Neural progenitor cell (in vitro differentiated cells): ENCODE data around the gene UCN2. TPM values are rescaled to one million over a fixed set of nuclear protein-coding genes. Genes with fewer than 3 reads are reported as not detected.
"Not testable (repeated sequence)": the region's sequence is repeated elsewhere in the genome, so short reads cannot be mapped to it uniquely, and the experiment has no call there.

ENCODE experiments used
- DNase-seq: peaks from one replicate; pipeline ENCODE4 v3.0.0-alpha.2; 2016; ENCODE audit warnings: low spot score
- H2AFZ ChIP-seq: fragments of 200-600 bp; sonication (generic); replicated peaks from 2 replicates; pipeline ENCODE4 v1.6.1; 2016; ENCODE audit warnings: antibody characterized with exemption
- H3F3A ChIP-seq: fragments of 200-600 bp; sonication (generic); 2 replicates; pipeline ENCODE4 v1.6.1; 2016; ENCODE audit warnings: antibody characterized with exemption, low read depth
- H3K27ac ChIP-seq: fragments of 200-600 bp; sonication (generic); 2 replicates; pipeline ENCODE4 v1.5.1; 2016; ENCODE audit warnings: mild to moderate bottlenecking
- H3K27me3 ChIP-seq: fragments of 200-600 bp; sonication (generic); 2 replicates; pipeline ENCODE4 v1.6.1; 2016; ENCODE audit warnings: mild to moderate bottlenecking, moderate library complexity
- H3K36me3 ChIP-seq: fragments of 200-600 bp; sonication (generic); 2 replicates; pipeline ENCODE4 v1.5.1; 2016
- H3K4me1 ChIP-seq: fragments of 200-600 bp; sonication (generic); 2 replicates; pipeline ENCODE4 v1.6.1; 2016; ENCODE audit warnings: mixed run types
- H3K4me2 ChIP-seq: fragments of 200-600 bp; sonication (generic); 2 replicates; pipeline ENCODE4 v1.6.1; 2016
- H3K4me3 ChIP-seq: fragments of 200-600 bp; sonication (generic); 2 replicates; pipeline ENCODE4 v1.5.1; 2016
- H3K79me2 ChIP-seq: fragments of 200-600 bp; sonication (generic); 2 replicates; pipeline ENCODE4 v1.6.1; 2016; ENCODE audit warnings: low read depth
- H3K9ac ChIP-seq: fragments of 200-600 bp; sonication (generic); 2 replicates; pipeline ENCODE4 v1.6.1; 2016
- H3K9me3 ChIP-seq: fragments of 200-600 bp; sonication (generic); 2 replicates; pipeline ENCODE4 v1.5.1; 2016; ENCODE audit warnings: low read depth
- H4K20me1 ChIP-seq: fragments of 200-600 bp; sonication (generic); 2 replicates; pipeline ENCODE4 v1.6.1; 2016; ENCODE audit warnings: low read depth
- H3K27ac Mint-ChIP-seq: 3 replicates; pipeline ENCODE4 v1.8.0; 2021; ENCODE audit warnings: mixed read lengths
- H3K27me3 Mint-ChIP-seq: 2 replicates; pipeline ENCODE4 v1.8.0; 2022; ENCODE audit warnings: low read depth, mild to moderate bottlenecking, inconsistent platforms, moderate library complexity, mixed read lengths; ENCODE audit not compliant: insufficient read depth
- H3K36me3 Mint-ChIP-seq: 3 replicates; pipeline ENCODE4 v1.8.0; 2021; ENCODE audit warnings: mixed read lengths
- H3K4me1 Mint-ChIP-seq: 3 replicates; pipeline ENCODE4 v1.8.0; 2021; ENCODE audit warnings: mixed read lengths
- H3K4me3 Mint-ChIP-seq: 3 replicates; pipeline ENCODE4 v1.8.0; 2021; ENCODE audit warnings: mild to moderate bottlenecking, moderate library complexity, mixed read lengths
- H3K9me3 Mint-ChIP-seq: 3 replicates; pipeline ENCODE4 v1.8.0; 2020; ENCODE audit warnings: mixed read lengths
- EZH2 ChIP-seq: fragments of 200-600 bp; sonication (generic); IDR thresholded peaks from 2 replicates; pipeline ENCODE4 v1.6.1; 2017; ENCODE audit warnings: antibody characterized with exemption, mild to moderate bottlenecking, moderate library complexity
- EZH2phosphoT487 ChIP-seq: fragments of 200-600 bp; sonication (generic); IDR thresholded peaks from 2 replicates; pipeline ENCODE4 v1.6.1; 2017; ENCODE audit warnings: antibody characterized with exemption
- total RNA-seq: library from RNA; depleted of rRNA; stranded (reverse); fragments of >200 nt; gene quantifications from 2 replicates; pipeline ENCODE4 v1.2.3, GENCODE V29; 2015; ENCODE audit warnings: low replicate concordance
- TF ChIP-seq, protein P1 (sequence below): fragments of 200-600 bp; sonication (generic); IDR thresholded peaks from 2 replicates; pipeline ENCODE4 v1.5.1; 2017; ENCODE audit warnings: antibody characterized with exemption, mild to moderate bottlenecking

UCN2 gene
- total RNA-seq, 1 donor from 2014 or later: not detected

DNA sequence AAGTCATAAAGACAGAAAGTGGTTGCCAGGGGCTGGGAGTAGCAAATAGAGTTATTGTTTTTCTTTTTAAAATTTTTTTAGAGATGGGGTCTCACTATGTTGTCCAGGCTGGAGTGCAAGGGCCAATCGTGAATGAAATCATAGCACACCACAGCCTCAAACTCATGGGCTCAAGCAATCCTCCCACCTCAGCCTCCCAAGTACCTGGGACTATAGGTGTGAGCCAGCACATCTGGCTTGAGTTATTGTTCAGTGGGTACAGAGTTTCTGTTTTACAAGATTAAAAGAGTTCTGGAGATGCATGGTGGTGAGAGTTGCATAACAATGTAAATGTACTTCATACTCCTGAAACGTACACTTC is 30.6 kb downstream of the UCN2 start:
- Histone ChIP-seq H3K79me2 (no peaks in the 10 kb centered on the region), H3K27me3 (no peaks in the 10 kb centered on the region), H3K4me2 (no peak overlapping the region), H3K4me3 (no peak overlapping the region), H3K9ac (no peak overlapping the region), H4K20me1 (no peaks in the 10 kb centered on the region), H3K9me3 (no peaks in the 10 kb centered on the region), H3K4me1 (no peaks in the 10 kb centered on the region), H3F3A (peaks cover 4% of the 10 kb centered on the region), H2AFZ (no peak overlapping the region), H3K27ac (no peak overlapping the region), H3K36me3 (no peaks in the 10 kb centered on the region)
- no peak for TF ChIP-seq EZH2
- no peak for TF ChIP-seq EZH2phosphoT487
- TF ChIP-seq, protein P1, sequence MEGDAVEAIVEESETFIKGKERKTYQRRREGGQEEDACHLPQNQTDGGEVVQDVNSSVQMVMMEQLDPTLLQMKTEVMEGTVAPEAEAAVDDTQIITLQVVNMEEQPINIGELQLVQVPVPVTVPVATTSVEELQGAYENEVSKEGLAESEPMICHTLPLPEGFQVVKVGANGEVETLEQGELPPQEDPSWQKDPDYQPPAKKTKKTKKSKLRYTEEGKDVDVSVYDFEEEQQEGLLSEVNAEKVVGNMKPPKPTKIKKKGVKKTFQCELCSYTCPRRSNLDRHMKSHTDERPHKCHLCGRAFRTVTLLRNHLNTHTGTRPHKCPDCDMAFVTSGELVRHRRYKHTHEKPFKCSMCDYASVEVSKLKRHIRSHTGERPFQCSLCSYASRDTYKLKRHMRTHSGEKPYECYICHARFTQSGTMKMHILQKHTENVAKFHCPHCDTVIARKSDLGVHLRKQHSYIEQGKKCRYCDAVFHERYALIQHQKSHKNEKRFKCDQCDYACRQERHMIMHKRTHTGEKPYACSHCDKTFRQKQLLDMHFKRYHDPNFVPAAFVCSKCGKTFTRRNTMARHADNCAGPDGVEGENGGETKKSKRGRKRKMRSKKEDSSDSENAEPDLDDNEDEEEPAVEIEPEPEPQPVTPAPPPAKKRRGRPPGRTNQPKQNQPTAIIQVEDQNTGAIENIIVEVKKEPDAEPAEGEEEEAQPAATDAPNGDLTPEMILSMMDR: no peak
- no peak for DNase-seq
- H3K9me3 Mint-ChIP-seq: no peaks in the 10 kb centered on the region
- H3K27me3 Mint-ChIP-seq: peaks cover 2% of the 10 kb centered on the region
- no peak overlapping the region for H3K27ac Mint-ChIP-seq
- H3K4me1 Mint-ChIP-seq: no peaks in the 10 kb centered on the region
- peaks cover 36% of the 10 kb centered on the region for H3K36me3 Mint-ChIP-seq
- no peak overlapping the region for H3K4me3 Mint-ChIP-seq

DNA sequence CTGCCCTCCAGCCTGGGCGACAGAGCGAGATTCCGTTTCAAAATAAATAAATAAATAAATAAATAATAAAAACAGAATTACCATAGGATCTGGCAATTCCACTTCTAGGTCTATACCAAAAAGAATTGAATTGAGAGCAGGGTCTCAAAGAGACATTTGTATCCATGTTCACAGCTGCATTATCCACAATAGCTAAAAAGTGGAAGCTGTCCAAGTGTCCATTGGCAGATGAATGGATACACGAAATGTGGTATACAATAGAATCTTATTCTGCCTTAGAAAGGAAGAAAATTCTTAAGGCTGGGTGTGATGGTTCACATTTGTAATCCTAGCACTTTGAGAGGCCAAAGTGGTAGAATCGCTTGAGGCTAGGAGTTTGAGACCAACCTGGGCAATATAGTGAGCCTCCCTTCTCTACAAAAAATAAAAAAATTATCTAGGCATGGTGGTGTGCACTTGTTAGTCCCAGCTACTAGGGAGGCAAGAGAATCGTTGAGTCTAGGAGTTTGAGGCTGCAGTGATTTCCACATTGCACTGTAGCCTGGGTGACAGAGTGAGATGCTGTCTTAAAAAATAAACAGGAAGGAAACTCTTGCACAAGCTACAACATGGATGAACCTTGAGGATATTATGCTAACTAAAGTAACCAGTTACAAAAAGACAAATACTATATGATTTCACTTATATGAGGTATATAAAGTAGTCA is 31.2 kb downstream of the UCN2 start:
- Mint-ChIP-seq H3K4me3 (no peak overlapping the region), H3K9me3 (no peaks in the 10 kb centered on the region), H3K27me3 (peaks cover 2% of the 10 kb centered on the region), H3K4me1 (no peaks in the 10 kb centered on the region), H3K36me3 (peaks cover 35% of the 10 kb centered on the region), H3K27ac (no peak overlapping the region)
- Histone ChIP-seq H3K4me2 (no peak overlapping the region), H4K20me1 (no peaks in the 10 kb centered on the region), H3K27me3 (no peaks in the 10 kb centered on the region), H3K4me3 (no peak overlapping the region), H3F3A (peaks cover 4% of the 10 kb centered on the region), H2AFZ (no peak overlapping the region), H3K9ac (no peak overlapping the region), H3K9me3 (no peaks in the 10 kb centered on the region), H3K36me3 (no peaks in the 10 kb centered on the region), H3K4me1 (no peaks in the 10 kb centered on the region), H3K27ac (no peak overlapping the region), H3K79me2 (no peaks in the 10 kb centered on the region)
- TF ChIP-seq EZH2phosphoT487: no peak
- TF ChIP-seq EZH2: no peak
- TF ChIP-seq, protein P1: no peak
- DNase-seq: no peak

DNA sequence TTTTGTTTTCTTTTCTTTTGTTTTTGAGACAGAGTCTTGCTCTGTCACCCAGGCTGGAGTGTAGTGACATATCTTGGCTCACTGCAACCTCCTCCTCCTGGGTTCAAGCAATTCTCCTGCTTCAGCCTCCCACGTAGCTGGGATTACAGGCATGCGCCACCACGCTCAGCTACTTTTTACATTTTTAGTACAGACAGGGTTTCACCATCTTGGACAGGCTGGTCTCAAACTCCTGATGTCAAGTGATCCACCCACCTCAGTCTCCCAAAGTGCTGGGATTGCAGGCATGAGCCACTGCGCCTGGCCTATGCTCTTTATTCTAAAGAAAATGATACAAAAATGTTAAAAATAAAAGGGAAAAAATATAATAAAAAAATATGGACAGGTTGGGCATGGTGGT is 32.9 kb downstream of the UCN2 start:
- H3K9me3 ChIP-seq, H3K9ac ChIP-seq, H4K20me1 ChIP-seq, H3K27me3 Mint-ChIP-seq, H3K4me1 Mint-ChIP-seq, H3K9me3 Mint-ChIP-seq, H3K4me1 ChIP-seq, H3K4me2 ChIP-seq, H3K27me3 ChIP-seq, H3K36me3 ChIP-seq, H3K27ac ChIP-seq, H3K4me3 ChIP-seq, H3F3A ChIP-seq, H3K4me3 Mint-ChIP-seq, H3K27ac Mint-ChIP-seq, DNase-seq, H3K79me2 ChIP-seq, H2AFZ ChIP-seq: not testable (repeated sequence)
- peaks cover 31% of the 10 kb centered on the region for H3K36me3 Mint-ChIP-seq

DNA sequence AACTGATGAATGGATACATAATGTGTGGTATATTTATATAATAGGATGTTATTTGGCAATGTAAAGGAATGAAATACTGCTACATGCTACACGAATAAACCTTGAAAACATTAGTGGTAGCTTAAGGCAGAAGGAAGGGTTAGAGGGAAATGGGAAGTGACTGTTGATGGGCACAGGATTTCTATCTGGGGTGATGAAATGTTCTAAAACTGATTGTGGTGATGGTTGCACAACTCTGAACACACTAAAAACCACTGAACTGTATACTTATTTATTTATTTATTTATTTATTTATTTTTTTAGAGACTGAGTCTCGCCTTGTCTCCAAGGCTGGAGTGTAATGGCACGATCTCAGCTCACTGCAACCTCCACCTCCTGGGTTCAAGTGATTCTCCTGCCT is 34.8 kb downstream of the UCN2 start:
- Histone ChIP-seq H3K27me3 (no peaks in the 10 kb centered on the region), H3K4me2 (no peak overlapping the region), H3K4me3 (no peak overlapping the region), H3K79me2 (no peaks in the 10 kb centered on the region), H3K9ac (no peak overlapping the region), H3F3A (no peaks in the 10 kb centered on the region), H3K4me1 (no peaks in the 10 kb centered on the region), H4K20me1 (no peaks in the 10 kb centered on the region), H3K9me3 (no peaks in the 10 kb centered on the region), H3K36me3 (no peaks in the 10 kb centered on the region), H2AFZ (no peak overlapping the region), H3K27ac (no peak overlapping the region)
- DNase-seq: no peak
- Mint-ChIP-seq H3K9me3 (no peaks in the 10 kb centered on the region), H3K36me3 (peaks cover 24% of the 10 kb centered on the region), H3K4me1 (no peaks in the 10 kb centered on the region), H3K4me3 (no peak overlapping the region), H3K27me3 (no peaks in the 10 kb centered on the region), H3K27ac (no peak overlapping the region)
- no peak for TF ChIP-seq EZH2
- no peak for TF ChIP-seq EZH2phosphoT487
- TF ChIP-seq, protein P1: no peak
